ENCODE results near the gene DMRTC2.

- no peak for TF ChIP-seq ZNF235 (CRISPR knock-in tag; IDR thresholded peaks at IDR 0.05; ENCODE audit: borderline replicate concordance)
- no peak for TF ChIP-seq CTCF (CRISPR knock-in tag; IDR thresholded peaks at IDR 0.05)
These were observed 38.0 kb downstream of the DMRTC2 start, which contains the start of gene ARHGEF1 for GRCh38 chr19:41882568-41883462.
